Peyer's patch (tissue), 4 donors: ENCODE data around the gene EPHA8. TPM values are rescaled to one million over a fixed set of nuclear protein-coding genes. Genes with fewer than 3 reads are reported as not detected.

Source experiments
- DNase-seq, 3 donors: peaks; one replicate each; pipeline ENCODE4 v3.0.0-alpha.2; 2017 to 2019
- H3K27ac ChIP-seq, 4 donors: fragments of 200-600 bp; sonication (generic); one replicate each; pipeline ENCODE4 v1.5.1; 2016 to 2019
- H3K27me3 ChIP-seq, 2 donors: fragments of 200-600 bp; sonication (generic); one replicate each; pipeline ENCODE4 v1.5.1; 2019
- H3K36me3 ChIP-seq, 3 donors: fragments of 200-600 bp; sonication (generic); one replicate each; pipeline ENCODE4 v1.5.1; 2016 to 2019
- H3K4me1 ChIP-seq, 4 donors: fragments of 200-600 bp; sonication (generic); one replicate each; pipeline ENCODE4 v1.5.1; 2016 to 2019
- H3K4me3 ChIP-seq, 4 donors: fragments of 200-600 bp; sonication (generic); 1 replicate in 3 of 4; 2 replicates in 1 of 4; pipeline ENCODE4 v1.5.1; 2016 to 2019; ENCODE audit warnings: mild to moderate bottlenecking in 1 of 4
- H3K9me3 ChIP-seq, 4 donors: fragments of 200-600 bp; sonication (generic); one replicate each; pipeline ENCODE4 v1.5.1; 2016 to 2019; ENCODE audit warnings: mild to moderate bottlenecking in 1 of 4
- CTCF ChIP-seq, 6 experiments: fragments of 450-650 bp in 4 of 6; fragments of 200-600 bp in 2 of 6; sonication (generic) in 1 of 6; IDR thresholded peaks; one replicate each; pipeline ENCODE4 v1.5.1; 2017 to 2019; ENCODE audit warnings: antibody characterized with exemption in 6 of 6, mild to moderate bottlenecking in 3 of 6, moderate library complexity in 1 of 6
- POLR2A ChIP-seq, 2 donors: fragments of 450-650 bp; IDR thresholded peaks; one replicate each; pipeline ENCODE4 v1.5.1; 2017; ENCODE audit warnings: antibody characterized with exemption in 2 of 2, mild to moderate bottlenecking in 2 of 2, moderate library complexity in 2 of 2
- total RNA-seq, 4 donors: library from RNA; depleted of rRNA; stranded (reverse); fragments of >200 nt; gene quantifications; one replicate each; pipeline ENCODE4 v1.1.0, GENCODE V29; 2016

EPHA8 gene
- total RNA-seq, 4 donors from 2014 or later, result not detected

GRCh38 chr1:22587247-22587646, 24.0 kb downstream of the EPHA8 start:
- H3K36me3 ChIP-seq, result no peaks in the 10 kb centered on the region
- no peak overlapping the region for H3K27ac ChIP-seq
- no peaks in the 10 kb centered on the region for H3K27me3 ChIP-seq
- no peaks in the 10 kb centered on the region for H3K4me1 ChIP-seq
- TF ChIP-seq POLR2A (IDR thresholded peaks at IDR 0.05), result no peak
- H3K4me3 ChIP-seq, result no peak overlapping the region
- no peaks in the 10 kb centered on the region for H3K9me3 ChIP-seq
- DNase-seq, result no peak

- TF ChIP-seq CTCF (IDR thresholded peaks at IDR 0.05) (no peak), POLR2A (IDR thresholded peaks at IDR 0.05) (no peak)
- Histone ChIP-seq H3K9me3 (no peaks in the 10 kb centered on the region), H3K4me1 (no peaks in the 10 kb centered on the region), H3K27ac (no peak overlapping the region), H3K4me3 (no peak overlapping the region), H3K27me3 (no peaks in the 10 kb centered on the region), H3K36me3 (no peaks in the 10 kb centered on the region)
- no peak for DNase-seq
These were observed 25.7 kb downstream of the EPHA8 start for GRCh38 chr1:22588899-22589422.

- no peaks in the 10 kb centered on the region for H3K9me3 ChIP-seq
- no peak overlapping the region for H3K27ac ChIP-seq
- no peak overlapping the region for H3K4me3 ChIP-seq
- no peaks in the 10 kb centered on the region for H3K36me3 ChIP-seq
- DNase-seq, result no peak
- TF ChIP-seq POLR2A (IDR thresholded peaks at IDR 0.05) (no peak), CTCF (IDR thresholded peaks at IDR 0.05) (no peak)
- H3K4me1 ChIP-seq, result no peaks in the 10 kb centered on the region
- H3K27me3 ChIP-seq, result no peaks in the 10 kb centered on the region
These were observed 28.3 kb downstream of the EPHA8 start for GRCh38 chr1:22591576-22591975.

DNA sequence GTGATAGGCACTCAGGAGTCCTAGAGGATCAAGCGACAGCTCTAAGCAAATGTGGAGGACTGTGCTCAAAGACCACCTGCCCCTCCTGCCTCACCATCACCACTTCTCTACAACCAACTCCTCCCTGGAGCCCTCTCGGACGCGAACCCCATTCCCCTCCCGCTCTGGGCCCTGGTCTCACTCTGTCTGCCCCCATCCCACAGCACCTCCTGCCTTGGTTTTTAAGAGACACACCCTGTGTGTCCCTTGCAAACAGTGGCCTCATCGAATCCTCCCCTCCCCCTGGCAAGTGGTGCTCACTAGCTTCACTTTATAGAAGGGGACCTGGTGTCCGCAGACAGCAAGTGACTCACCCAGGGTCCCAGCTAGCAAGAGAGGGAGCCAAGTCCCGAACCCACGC, 28.8 kb downstream of the EPHA8 start:
- H3K9me3 ChIP-seq, result no peaks in the 10 kb centered on the region
- H3K27me3 ChIP-seq, result no peaks in the 10 kb centered on the region
- TF ChIP-seq CTCF (IDR thresholded peaks at IDR 0.05), result no peak
- no peak for TF ChIP-seq POLR2A (IDR thresholded peaks at IDR 0.05)
- H3K27ac ChIP-seq, result no peak overlapping the region
- H3K36me3 ChIP-seq, result no peaks in the 10 kb centered on the region
- H3K4me1 ChIP-seq, result no peaks in the 10 kb centered on the region
- no peak overlapping the region for H3K4me3 ChIP-seq
- DNase-seq, result no peak

- Histone ChIP-seq H3K27me3 (no peaks in the 10 kb centered on the region), H3K4me1 (no peaks in the 10 kb centered on the region), H3K4me3 (no peak overlapping the region), H3K9me3 (no peaks in the 10 kb centered on the region), H3K27ac (no peak overlapping the region), H3K36me3 (no peaks in the 10 kb centered on the region)
- TF ChIP-seq POLR2A (IDR thresholded peaks at IDR 0.05) (no peak), CTCF (IDR thresholded peaks at IDR 0.05) (no peak)
- DNase-seq, result no peak
These were observed 29.9 kb downstream of the EPHA8 start for GRCh38 chr1:22592919-22593790.

- Histone ChIP-seq H3K4me1 (no peaks in the 10 kb centered on the region), H3K27me3 (no peaks in the 10 kb centered on the region), H3K27ac (no peak overlapping the region), H3K36me3 (no peaks in the 10 kb centered on the region), H3K9me3 (no peaks in the 10 kb centered on the region), H3K4me3 (no peak overlapping the region)
- TF ChIP-seq POLR2A (IDR thresholded peaks at IDR 0.05) (no peak), CTCF (IDR thresholded peaks at IDR 0.05) (no peak)
- DNase-seq, result no peak
These were observed 31.1 kb downstream of the EPHA8 start for GRCh38 chr1:22594396-22594795.
